IPS-NIHi11 (cell line): ENCODE results near the gene CYS1.
"Not testable (repeated sequence)": the region's sequence is repeated elsewhere in the genome, so short reads cannot be mapped to it uniquely, and the experiment has no call there.

ENCODE experiments used
- DNase-seq: peaks from one replicate; pipeline ENCODE4 v3.0.0; 2012; ENCODE audit warnings: mixed read lengths, low spot score

The CYS1 gene

GRCh38 chr2:10012963-10013461 is 67.2 kb downstream of the CYS1 start:
- DNase-seq = no peak

DNA sequence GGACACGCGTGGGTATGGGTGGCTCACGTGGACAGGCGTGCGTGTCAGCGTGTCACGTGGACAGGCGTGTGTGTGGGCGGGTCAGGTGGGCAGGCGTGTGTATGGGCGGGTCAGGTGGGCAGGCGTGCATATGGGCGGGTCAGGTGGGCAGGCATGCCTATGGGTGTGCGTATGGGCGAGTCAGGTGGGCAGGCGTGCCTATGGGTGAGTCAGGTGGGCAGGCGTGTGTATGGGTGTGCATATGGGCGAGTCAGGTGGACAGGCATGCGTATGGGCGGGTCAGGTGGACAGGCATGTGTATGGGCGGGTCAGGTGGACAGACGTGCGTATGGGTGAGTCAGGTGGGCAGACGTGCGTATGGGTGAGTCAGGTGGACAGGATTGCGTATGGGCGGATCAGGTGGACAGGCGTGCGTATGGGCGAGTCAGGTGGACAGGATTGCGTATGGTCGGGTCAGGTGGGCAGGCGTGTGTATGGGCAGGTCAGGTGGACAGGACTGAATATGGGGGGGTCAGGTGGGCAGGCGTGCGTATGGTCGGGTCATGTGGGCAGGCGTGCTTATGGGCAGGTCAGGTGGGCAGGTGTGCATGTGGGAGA is 67.7 kb downstream of the CYS1 start:
- DNase-seq = not testable (repeated sequence)

GRCh38 chr2:10011606-10012325 is 68.4 kb downstream of the CYS1 start:
- not testable (repeated sequence) for DNase-seq

- not testable (repeated sequence) for DNase-seq
Measured at GRCh38 chr2:10010861-10011605, 69.2 kb downstream of the CYS1 start.

GRCh38 chr2:10009811-10010781 is 70.1 kb downstream of the CYS1 start:
- no peak for DNase-seq

DNA sequence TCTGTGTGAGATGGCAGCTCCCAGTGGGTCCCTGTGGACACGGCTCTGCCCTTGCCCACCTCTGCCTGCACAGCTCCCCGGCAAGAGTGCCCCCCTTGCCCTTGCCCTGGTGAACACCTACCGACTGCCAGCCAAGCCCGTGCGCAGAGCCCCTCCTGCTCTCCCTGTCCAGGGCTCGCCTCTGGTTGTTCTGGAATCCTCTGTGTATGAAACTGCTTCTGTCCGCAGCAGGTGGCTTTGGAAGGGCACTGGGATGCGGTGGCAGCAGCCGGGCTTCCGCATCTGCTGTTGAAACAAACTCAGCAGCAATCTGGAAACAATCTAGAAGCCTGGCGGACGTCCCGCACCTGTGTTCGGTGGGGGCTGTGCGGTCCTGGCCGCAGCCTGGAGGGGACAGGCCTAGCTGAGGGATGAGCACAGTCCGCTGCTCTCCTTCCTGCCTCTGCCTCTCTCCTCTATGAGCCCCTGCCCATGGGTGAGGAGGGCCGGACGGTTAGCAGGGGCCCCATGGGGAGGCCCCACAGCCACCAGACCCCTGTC is 70.9 kb downstream of the CYS1 start:
- no peak for DNase-seq

GRCh38 chr2:10008809-10009176 is 71.4 kb downstream of the CYS1 start:
- DNase-seq = no peak

DNA sequence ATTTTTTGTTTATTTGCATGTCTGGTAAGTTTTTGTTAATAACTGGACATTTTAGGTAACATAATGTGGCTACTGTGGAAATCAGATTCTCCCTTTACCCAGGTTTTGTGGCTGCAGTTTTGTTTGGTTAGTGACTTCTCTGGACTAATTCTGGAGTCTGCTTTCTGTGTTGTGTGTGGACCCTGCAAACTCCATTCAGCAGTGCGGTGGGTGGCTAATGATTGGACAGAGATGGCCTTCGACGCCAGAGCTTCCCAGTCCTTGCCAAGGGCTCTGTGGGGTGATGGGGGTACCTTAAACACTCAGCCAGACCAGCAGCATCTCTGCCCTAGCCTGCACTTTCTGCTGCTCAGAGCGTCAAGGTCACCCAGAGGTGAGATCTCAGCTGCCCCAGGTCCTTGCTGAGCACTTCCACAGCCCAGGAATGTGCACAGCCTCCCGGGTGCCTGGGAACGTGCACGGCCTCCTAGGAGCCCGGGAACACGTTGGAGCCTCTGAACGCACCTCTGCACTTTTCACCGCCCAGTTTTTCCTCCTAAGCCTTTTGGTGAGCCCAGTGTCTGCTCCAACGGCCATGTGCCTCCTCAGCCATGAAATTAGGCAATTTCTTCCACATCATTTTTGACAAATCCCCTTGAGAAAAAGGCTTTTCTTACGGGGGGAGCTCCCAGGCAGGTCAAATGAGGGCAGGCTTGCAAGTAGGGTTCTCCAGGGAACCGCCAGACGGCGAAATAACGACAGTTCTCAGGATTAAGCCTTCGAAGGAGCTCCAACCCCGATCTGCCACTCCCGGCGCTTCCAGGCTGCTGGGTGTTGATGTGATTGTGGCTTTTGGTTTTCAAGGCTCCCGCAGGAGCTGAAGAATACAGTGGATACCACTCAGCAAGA is 72.0 kb downstream of the CYS1 start:
- DNase-seq = no peak

DNA sequence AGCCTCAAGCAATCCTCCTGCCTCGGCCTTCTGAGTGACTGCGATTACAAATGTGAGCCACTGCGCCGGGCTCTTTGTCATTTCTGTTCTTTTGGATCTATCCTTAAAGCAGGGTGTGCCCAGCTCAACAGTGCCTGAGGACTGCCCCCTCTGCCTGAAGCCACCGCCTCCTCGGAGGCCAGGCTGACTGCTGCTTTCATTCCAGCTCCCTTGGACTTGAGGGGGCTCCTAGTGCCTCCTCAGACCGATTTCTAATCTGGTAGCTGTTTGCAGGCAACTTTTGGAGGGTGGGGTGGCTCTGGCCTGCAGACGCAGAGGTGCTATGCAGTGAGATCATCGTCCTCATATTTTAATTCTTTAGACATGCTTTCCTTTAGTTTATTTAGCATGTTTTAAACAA is 72.8 kb downstream of the CYS1 start:
- no peak for DNase-seq
